Heart right ventricle (tissue), 16 donors: ENCODE data around the gene KRTAP5-4. TPM values are rescaled to one million over a fixed set of nuclear protein-coding genes. Genes with fewer than 3 reads are reported as not detected.
A peak's percentile ranks its signal among the peaks of the same experiment; 100 is the strongest.

Experiments used
- ATAC-seq, 8 donors: fragments of 200-7000 bp; cut with Tn5 transposase; one replicate each; pipeline ENCODE4 v1.9.1; 2020; ENCODE audit warnings: mild to moderate bottlenecking in 8 of 8, moderate library complexity in 8 of 8, moderate number of reproducible peaks in 1 of 8
- DNase-seq, 2 donors: peaks; one replicate each; pipeline ENCODE4 v3.0.0-alpha.2; 2020
- H3K27ac ChIP-seq, 10 donors: fragments of 200-600 bp; sonication (generic) in 2 of 10; one replicate each; pipeline versions ENCODE4 v1.5.0 to v1.8.0; 2020 to 2022; ENCODE audit warnings: mild to moderate bottlenecking in 3 of 10
- H3K27me3 ChIP-seq, 7 donors: fragments of 200-600 bp; one replicate each; pipeline ENCODE4 v1.8.0; 2021 to 2022; ENCODE audit warnings: mild to moderate bottlenecking in 2 of 7
- H3K36me3 ChIP-seq, 9 donors: fragments of 200-600 bp; sonication (generic) in 1 of 9; one replicate each; pipeline versions ENCODE4 v1.5.0 to v1.8.0; 2020 to 2022; ENCODE audit warnings: mild to moderate bottlenecking in 2 of 9
- H3K4me1 ChIP-seq, 9 donors: fragments of 200-600 bp; sonication (generic) in 1 of 9; one replicate each; pipeline versions ENCODE4 v1.5.0 to v1.8.0; 2020 to 2022; ENCODE audit warnings: mild to moderate bottlenecking in 4 of 9
- H3K4me3 ChIP-seq, 10 donors: fragments of 200-600 bp; sonication (generic) in 2 of 10; one replicate each; pipeline versions ENCODE4 v1.5.0 to v1.8.0; 2020 to 2022; ENCODE audit warnings: mild to moderate bottlenecking in 7 of 10, moderate library complexity in 2 of 10
- H3K9me3 ChIP-seq, 11 donors: fragments of 200-600 bp in 10 of 11; sonication (generic) in 2 of 11; one replicate each; pipeline versions ENCODE4 v1.5.0 to v1.8.0; 2013 to 2022; ENCODE audit warnings: mild to moderate bottlenecking in 2 of 11, control low read depth in 1 of 11, moderate library complexity in 1 of 11
- WGBS, 2 donors: extraction: QIAGEN DNeasy Blood & Tissue Kit; methylation state at CpG; one replicate each; pipeline ENCODE4 v1.1.7; 2013; ENCODE audit warnings: inconsistent platforms in 1 of 2; 5-methylcytosine and 5-hydroxymethylcytosine counted together
- intact Hi-C, 10 donors: fragments of 100-400 bp; cut with DNase I; formaldehyde crosslinking; loops; one replicate each; pipeline versions ENCODE4 v1.11.1 to v1.14.2; 2022
- polyA plus RNA-seq, 2 donors: library from polyadenylated mRNA; stranded (reverse); fragments of 200-250 nt; gene quantifications; one replicate each; pipeline ENCODE4 v1.2.3, GENCODE V29; 2013
- total RNA-seq, 10 donors: library from RNA; stranded (reverse); fragmentation: NEBNext Ultra II Directional in 3 of 10; extraction: Animal tissue kit (Norgen Biotek cat#: 25700) in 3 of 10; gene quantifications; one replicate each; pipeline versions ENCODE4 v1.2.1 to v1.2.4, GENCODE V29; 2021 to 2023
- TF ChIP-seq, protein P1 (sequence below), 9 donors: fragments of 200-600 bp; sonication (generic) in 2 of 9; IDR thresholded peaks; one replicate each; pipeline versions ENCODE4 v1.5.0 to v1.8.0; 2021 to 2022; ENCODE audit warnings: antibody characterized with exemption in 9 of 9, mild to moderate bottlenecking in 5 of 9, moderate library complexity in 1 of 9
- donor health status: Arrhythmogenic right ventricular cardiomyopathy.
- donor health status: ischemic (EF 13 %, LVEDD 7.1; RV severe dilation, severe dysfunction).
- donor health status: healthy with polysubstance abuse.
- donor health status: DM: no; HTN: yes; CAD: no.
- donor health status: DM: no; HTN: no; CAD: no.
- donor health status: ischemic (EF 25% LVEDD 6.9; RV normal size, moderate dysfunction).
- donor health status: ischemic (EF 25% LVEDD 5.7; RV mildly dilated, moderate dysfunction).
- donor health status: healthy.
- donor health status: DM: yes; HTN: yes; CAD: no.
- donor health status: Ischemic cardiomyopathy.
- donor health status: ischemic (EF 35%, LVEDD 5.7; RV mildly dilated, moderate dysfunction).
- donor health status: nonischemic (EF 11% LVEDD 7.7; RV severe dilation, severe dysfunction).
- donor health status: DM: yes; HTN: yes; CAD: no.
- donor health status: PGD.
- donor health status: ischemic (EF 29% LVEDD 5.4; RV normal size, mild dysfunction).
- donor health status: nonischemic (EF 23%, LVEDD 6.1; RV moderate dilation, normal function).

KRTAP5-4 gene
- total and polyA plus RNA-seq, 12 donors = not detected

- 1 to 2% methylated on average over 59 to 64 of the region's 64 CpGs for WGBS, 2 donors
- Histone ChIP-seq H3K27ac (peak overlapping the region in 8 of 10 donors; percentile 11 to 88 (median 74)), H3K4me3 (peak overlapping the region in 9 of 10 donors; percentile 38 to 77 (median 67)), H3K4me1 (peaks cover 15 to 46% (median 38%) of the 10 kb centered on the region in 9 donors), H3K36me3 (peaks cover 0 to 3% (median 0%) of the 10 kb centered on the region in 9 donors), H3K27me3 (peaks cover 0 to 56% (median 0%) of the 10 kb centered on the region in 7 donors), H3K9me3 (peaks cover 0 to 15% (median 0%) of the 10 kb centered on the region in 11 donors)
- intact Hi-C loops = loop anchor here in 7 of 10 donors (1.0 to 2.0 kb wide), 4 partner anchors 27 to 372 kb away; no protein-coding TSS in a partner anchor
- DNase-seq = peak in 1 of 2 donors; percentile 59
- TF ChIP-seq, protein P1, sequence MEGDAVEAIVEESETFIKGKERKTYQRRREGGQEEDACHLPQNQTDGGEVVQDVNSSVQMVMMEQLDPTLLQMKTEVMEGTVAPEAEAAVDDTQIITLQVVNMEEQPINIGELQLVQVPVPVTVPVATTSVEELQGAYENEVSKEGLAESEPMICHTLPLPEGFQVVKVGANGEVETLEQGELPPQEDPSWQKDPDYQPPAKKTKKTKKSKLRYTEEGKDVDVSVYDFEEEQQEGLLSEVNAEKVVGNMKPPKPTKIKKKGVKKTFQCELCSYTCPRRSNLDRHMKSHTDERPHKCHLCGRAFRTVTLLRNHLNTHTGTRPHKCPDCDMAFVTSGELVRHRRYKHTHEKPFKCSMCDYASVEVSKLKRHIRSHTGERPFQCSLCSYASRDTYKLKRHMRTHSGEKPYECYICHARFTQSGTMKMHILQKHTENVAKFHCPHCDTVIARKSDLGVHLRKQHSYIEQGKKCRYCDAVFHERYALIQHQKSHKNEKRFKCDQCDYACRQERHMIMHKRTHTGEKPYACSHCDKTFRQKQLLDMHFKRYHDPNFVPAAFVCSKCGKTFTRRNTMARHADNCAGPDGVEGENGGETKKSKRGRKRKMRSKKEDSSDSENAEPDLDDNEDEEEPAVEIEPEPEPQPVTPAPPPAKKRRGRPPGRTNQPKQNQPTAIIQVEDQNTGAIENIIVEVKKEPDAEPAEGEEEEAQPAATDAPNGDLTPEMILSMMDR (IDR thresholded peaks at IDR 0.05) = peak; percentile 67 to 99 (median 82)
- peak; percentile 12 to 50 (median 45) for ATAC-seq
Measured at GRCh38 chr11:1574238-1574932, 47.6 kb downstream of the KRTAP5-4 start.

- intact Hi-C loops = loop anchor here in 7 of 10 donors (1.0 to 2.0 kb wide), 4 partner anchors 27 to 371 kb away; no protein-coding TSS in a partner anchor
Measured at GRCh38 chr11:1573903-1574237, 48.1 kb downstream of the KRTAP5-4 start.

GRCh38 chr11:1573077-1573902 is 48.6 kb downstream of the KRTAP5-4 start:
- intact Hi-C loops = no loop called here
- H3K27ac ChIP-seq = peak overlapping the region in 9 of 10 donors; percentile 11 to 88 (median 81)
- ATAC-seq (peak in 4 of 8 donors; percentile 4 to 29 (median 18)), DNase-seq (no peak)
- H3K4me3 ChIP-seq = peak overlapping the region; percentile 50 to 77 (median 68)
- H3K27me3 ChIP-seq = peaks cover 0 to 56% (median 0%) of the 10 kb centered on the region in 7 donors
- TF ChIP-seq, protein P1 (IDR thresholded peaks at IDR 0.05) = no peak
- H3K36me3 ChIP-seq = peaks cover 0 to 4% (median 0%) of the 10 kb centered on the region in 9 donors
- H3K4me1 ChIP-seq = peaks cover 15 to 57% (median 44%) of the 10 kb centered on the region in 9 donors
- WGBS, 2 donors = 13 to 20% methylated on average over 36 of the region's 37 CpGs
- H3K9me3 ChIP-seq = peaks cover 0 to 7% (median 0%) of the 10 kb centered on the region in 11 donors

More at GRCh38 chr11:1573903-1574237, 48.1 kb downstream of the KRTAP5-4 start:
- WGBS, 2 donors = 17 to 22% methylated on average over 6 to 7 of the region's 7 CpGs
- peaks cover 0 to 4% (median 0%) of the 10 kb centered on the region in 9 donors for H3K36me3 ChIP-seq
- peak overlapping the region in 9 of 10 donors; percentile 38 to 77 (median 67) for H3K4me3 ChIP-seq
- peaks cover 15 to 52% (median 43%) of the 10 kb centered on the region in 9 donors for H3K4me1 ChIP-seq
- DNase-seq (no peak), ATAC-seq (peak in 7 of 8 donors; percentile 1 to 44 (median 27))
- H3K27me3 ChIP-seq = peaks cover 0 to 56% (median 0%) of the 10 kb centered on the region in 7 donors
- H3K27ac ChIP-seq = peak overlapping the region in 8 of 10 donors; percentile 11 to 88 (median 74)
- TF ChIP-seq, protein P1 (IDR thresholded peaks at IDR 0.05) = no peak
- H3K9me3 ChIP-seq = peaks cover 0 to 12% (median 0%) of the 10 kb centered on the region in 11 donors
